Measurements from ENCODE around the gene VDAC2.

DNA sequence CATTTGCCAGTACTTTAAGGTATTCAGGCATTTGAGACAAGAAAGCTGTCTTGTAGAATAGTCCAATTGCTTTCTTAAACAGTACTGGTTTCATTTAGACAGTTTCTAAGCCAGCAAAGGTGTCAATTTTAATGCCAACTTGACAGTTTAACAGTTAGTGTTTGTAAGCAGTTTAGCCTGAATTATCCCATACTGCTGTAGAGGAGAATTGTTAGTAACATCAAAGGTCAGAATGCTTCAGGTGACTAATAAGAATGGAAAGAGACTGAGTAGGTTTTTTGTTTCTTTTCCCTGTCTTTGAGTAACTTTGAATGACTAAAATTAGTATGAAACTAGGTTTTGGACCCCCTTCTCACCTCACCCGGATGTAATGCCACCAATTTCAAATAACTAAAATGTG lies 29.5 kb upstream of the VDAC2 start:
- TF ChIP-seq POLR2AphosphoS5 (IDR thresholded peaks at IDR 0.05; ENCODE audit: borderline replicate concordance, low read depth, low read length) = no peak
- TF ChIP-seq EZH2 (IDR thresholded peaks at IDR 0.05) = no peak
- no peak for TF ChIP-seq FOXP2 (optimal IDR thresholded peaks at IDR 0.05; ENCODE audit: control extremely low read depth, extremely low read length, insufficient read depth)
